A549 (cell line): ENCODE results near the gene KLHL6. TPM values are rescaled to one million over a fixed set of nuclear protein-coding genes. Genes with fewer than 3 reads are reported as not detected.

ENCODE experiments used
- ATAC-seq, 2 experiments: fragments of 200-7000 bp in 1 of 2; fragments of >200 bp in 1 of 2; cut with Nextera tagmentation in 1 of 2; cut with Tn5 transposase in 1 of 2; 3 replicates each; pipeline versions ENCODE4 v1.8.0 to v1.9.1; 2018 to 2020; ENCODE audit warnings: mild to moderate bottlenecking in 1 of 2, moderate library complexity in 1 of 2
- CTCF ChIA-PET: fragments of 300-600 bp; sonication (Branson Sonifier 250); formaldehyde crosslinking; extraction: SDS; loops from one replicate; lab custom pipeline; 2021; ENCODE audit warnings: antibody characterized with exemption, inconsistent platforms; lab: Yijun Ruan, JAX
- POLR2A ChIA-PET: fragments of 350-600 bp; formaldehyde crosslinking; extraction: SDS; loops from one replicate; lab custom pipeline; 2021; ENCODE audit warnings: antibody characterized with exemption, inconsistent platforms; lab: Yijun Ruan, JAX
- DNase-seq, 2 experiments: peaks; one replicate each; pipeline versions ENCODE4 v3.0.0 to v3.0.0-alpha.2; 2011 to 2016; ENCODE audit warnings: low read depth in 1 of 2, low spot score in 1 of 2
- FAIRE-seq: peaks from 2 replicates; lab custom pipeline; 2011; peaks lifted over from hg19 to GRCh38; lab: Jason Lieb, UNC
- H3K27ac ChIP-seq, 2 experiments: fragments of >200 bp; sonication (Bioruptor Twin); formaldehyde crosslinking; 3 replicates each; pipeline ENCODE4 v1.5.1; 2016 to 2017
- H3K4me1 ChIP-seq: fragments of >200 bp; sonication (Bioruptor Twin); formaldehyde crosslinking; 3 replicates; pipeline ENCODE4 v1.6.1; 2016
- H3K4me2 ChIP-seq: fragments of >200 bp; sonication (Bioruptor Twin); formaldehyde crosslinking; 3 replicates; pipeline ENCODE4 v1.6.1; 2016
- H3K4me3 ChIP-seq: fragments of >200 bp; sonication (Bioruptor Twin); formaldehyde crosslinking; 3 replicates; pipeline ENCODE4 v1.5.1; 2016
- H3K9me3 ChIP-seq: fragments of >200 bp; sonication (Bioruptor Twin); formaldehyde crosslinking; 3 replicates; pipeline ENCODE4 v1.6.1; 2016
- BCL3 ChIP-seq: fragments of >200 bp; sonication (Bioruptor Twin); formaldehyde crosslinking; IDR thresholded peaks from 3 replicates; pipeline ENCODE4 v1.6.1; 2016
- BHLHE40 ChIP-seq: IDR thresholded peaks from 2 replicates; pipeline ENCODE4 v1.6.1; 2012; ENCODE audit warnings: low read depth, low read length, inconsistent platforms
- CEBPB ChIP-seq, 2 experiments: fragments of >200 bp in 1 of 2; sonication (Bioruptor Twin) in 1 of 2; formaldehyde crosslinking in 1 of 2; IDR thresholded peaks; 2 replicates each; pipeline ENCODE4 v1.6.1; 2012 to 2016
- CHD2 ChIP-seq: fragments of 150-350 bp; IDR thresholded peaks from 2 replicates; pipeline ENCODE4 v1.6.1; 2014; ENCODE audit warnings: low read length; ENCODE audit not compliant: partially characterized antibody
- CTCF ChIP-seq: fragments of >200 bp; sonication (Bioruptor Twin); formaldehyde crosslinking; IDR thresholded peaks from 3 replicates; pipeline ENCODE4 v1.5.1; 2016
- EHF ChIP-seq: fragments of 250-450 bp; sonication (Bioruptor Pico); IDR thresholded peaks from 2 replicates; pipeline ENCODE4 v1.5.0; 2020; ENCODE audit warnings: mild to moderate bottlenecking
- EP300 ChIP-seq, 2 experiments: fragments of >200 bp; sonication (Bioruptor Twin); formaldehyde crosslinking; IDR thresholded peaks; 2 replicates in 1 of 2; 3 replicates in 1 of 2; pipeline ENCODE4 v1.6.1; 2016 to 2017
- ESRRA ChIP-seq: fragments of 150-350 bp; IDR thresholded peaks from 2 replicates; pipeline ENCODE4 v1.6.1; 2014; ENCODE audit warnings: mild to moderate bottlenecking, low read length, borderline replicate concordance
- FOSB ChIP-seq: fragments of 250-450 bp; sonication (Bioruptor Pico); IDR thresholded peaks from 2 replicates; pipeline ENCODE4 v1.5.0; 2020; ENCODE audit warnings: mild to moderate bottlenecking, moderate library complexity
- GATA3 ChIP-seq: IDR thresholded peaks from 2 replicates; pipeline ENCODE4 v1.6.1; 2012; ENCODE audit warnings: borderline replicate concordance
- HEYL ChIP-seq: fragments of 250-450 bp; sonication (Bioruptor Pico); IDR thresholded peaks from 2 replicates; pipeline ENCODE4 v1.8.0; 2021; ENCODE audit warnings: mild to moderate bottlenecking, moderate library complexity
- HOXB5 ChIP-seq: fragments of 250-450 bp; sonication (Bioruptor Pico); IDR thresholded peaks from 2 replicates; pipeline ENCODE4 v1.5.0; 2020; ENCODE audit warnings: mild to moderate bottlenecking, moderate library complexity
- KDM1A ChIP-seq: fragments of 200-600 bp; sonication (generic); IDR thresholded peaks from 2 replicates; pipeline ENCODE4 v1.6.1; 2016; ENCODE audit warnings: low read depth, mild to moderate bottlenecking
- MAX ChIP-seq: IDR thresholded peaks from 2 replicates; pipeline ENCODE4 v1.6.1; 2012
- MYC ChIP-seq: IDR thresholded peaks from 2 replicates; pipeline ENCODE4 v1.6.1; 2012; ENCODE audit warnings: mild to moderate bottlenecking, inconsistent platforms, low read length, improper control_type of control experiment, borderline replicate concordance
- NFE2L2 ChIP-seq: fragments of 150-350 bp; conservative IDR thresholded peaks from 2 replicates; pipeline ENCODE4 v1.6.1; 2014; ENCODE audit warnings: low read length
- NPAS2 ChIP-seq: fragments of 250-450 bp; sonication (Bioruptor Pico); IDR thresholded peaks from 2 replicates; pipeline ENCODE4 v1.8.0; 2022; ENCODE audit warnings: mild to moderate bottlenecking, moderate library complexity, borderline replicate concordance
- PHF8 ChIP-seq: fragments of 200-600 bp; sonication (generic); IDR thresholded peaks from 2 replicates; pipeline ENCODE4 v1.6.1; 2016; ENCODE audit warnings: low read depth, mild to moderate bottlenecking, antibody characterized with exemption, moderate library complexity, borderline replicate concordance
- POLR2A ChIP-seq: IDR thresholded peaks from 2 replicates; pipeline ENCODE4 v1.6.1; 2012; ENCODE audit warnings: mild to moderate bottlenecking, low read length
- POLR2AphosphoS2 ChIP-seq: conservative IDR thresholded peaks from 2 replicates; pipeline ENCODE4 v1.6.1; 2012; ENCODE audit warnings: low read length, improper control_type of control experiment, inconsistent platforms
- RAD21 ChIP-seq, 2 experiments: fragments of >200 bp in 1 of 2; sonication (Bioruptor Twin) in 1 of 2; formaldehyde crosslinking in 1 of 2; IDR thresholded peaks in 1 of 2; conservative IDR thresholded peaks in 1 of 2; 2 replicates in 1 of 2; 3 replicates in 1 of 2; pipeline ENCODE4 v1.6.1; 2012 to 2018; ENCODE audit warnings: inconsistent platforms in 1 of 2
- RCOR1 ChIP-seq: fragments of 150-350 bp; IDR thresholded peaks from 2 replicates; pipeline ENCODE4 v1.6.1; 2014; ENCODE audit warnings: antibody characterized with exemption, low read length, low read depth
- RFX5 ChIP-seq: fragments of 450-650 bp; IDR thresholded peaks from 2 replicates; pipeline ENCODE4 v1.7.1; 2014; ENCODE audit warnings: antibody characterized with exemption, mild to moderate bottlenecking, moderate library complexity
- RNF2 ChIP-seq: fragments of 200-600 bp; sonication (generic); IDR thresholded peaks from 2 replicates; pipeline ENCODE4 v1.6.1; 2016; ENCODE audit warnings: low read depth, mild to moderate bottlenecking, antibody characterized with exemption, moderate library complexity, borderline replicate concordance
- SMC3 ChIP-seq: fragments of >200 bp; sonication (Bioruptor Twin); formaldehyde crosslinking; IDR thresholded peaks from 3 replicates; pipeline ENCODE4 v1.6.1; 2018; ENCODE audit warnings: inconsistent platforms
- SREBF2 ChIP-seq: fragments of 450-650 bp; IDR thresholded peaks from 2 replicates; pipeline ENCODE4 v1.6.1; 2014; ENCODE audit warnings: mild to moderate bottlenecking, moderate library complexity
- TFCP2L1 ChIP-seq: fragments of 250-450 bp; sonication (Bioruptor Pico); IDR thresholded peaks from 2 replicates; pipeline ENCODE4 v1.5.0; 2021; ENCODE audit warnings: mild to moderate bottlenecking
- TP53 ChIP-seq: fragments of 250-450 bp; sonication (Bioruptor Pico); IDR thresholded peaks from 2 replicates; pipeline ENCODE4 v1.5.0; 2021; ENCODE audit warnings: mild to moderate bottlenecking, moderate library complexity
- USF2 ChIP-seq: fragments of 450-650 bp; IDR thresholded peaks from 2 replicates; pipeline ENCODE4 v1.6.1; 2014; ENCODE audit warnings: antibody characterized with exemption
- ZSCAN20 ChIP-seq: fragments of 250-450 bp; sonication (Bioruptor Pico); IDR thresholded peaks from 2 replicates; pipeline ENCODE4 v1.8.0; 2022; ENCODE audit warnings: mild to moderate bottlenecking, moderate library complexity
- WGBS: methylation state at CpG from one replicate; pipeline ENCODE4 v1.1.6; 2017; ENCODE audit errors: missing lambda C conversion rate; 5-methylcytosine and 5-hydroxymethylcytosine counted together
- polyA plus RNA-seq, 4 experiments: library from polyadenylated mRNA; depleted of rRNA in 3 of 4; stranded (reverse); fragments of >200 nt; fragmentation: RNase III in 1 of 4; extraction: RNeasy Plus Mini Kit Qiagen cat#74134 plus additional on column Dnase treatment in 1 of 4; gene quantifications; 2 replicates in 3 of 4; 3 replicates in 1 of 4; pipeline ENCODE4 v1.2.3, GENCODE V29; 2011 to 2017

KLHL6 gene
- polyA plus RNA-seq, 2 of the 4 experiments (the other 2 are of a cell fraction) = not detected

GRCh38 chr3:183587336-183587735, 31.8 kb upstream of the KLHL6 start:
- no peaks in the 10 kb centered on the region for H3K9me3 ChIP-seq
- WGBS = 58% methylated on average over 2 of the region's 2 CpGs
- FAIRE-seq (no peak), DNase-seq (no peak), ATAC-seq (no peak)
- H3K4me1 ChIP-seq = no peaks in the 10 kb centered on the region
- CTCF ChIA-PET = no interaction called here
- POLR2A ChIA-PET = no interaction called here
- TF ChIP-seq CTCF (no peak), MYC (no peak), ESRRA (no peak), EHF (CRISPR knock-in tag) (no peak), FOSB (CRISPR knock-in tag) (no peak), NFE2L2 (no peak), BHLHE40 (no peak), SREBF2 (no peak), POLR2AphosphoS2 (no peak), SMC3 (no peak), PHF8 (no peak), MAX (no peak), RCOR1 (no peak), RAD21 (conservative IDR thresholded peaks at IDR 0.05 in 1 of 2, IDR thresholded peaks at IDR 0.05 in 1 of 2) (no peak), HOXB5 (CRISPR knock-in tag) (no peak), USF2 (no peak), HEYL (CRISPR knock-in tag) (no peak), POLR2A (no peak), TFCP2L1 (no peak), NPAS2 (CRISPR knock-in tag) (no peak)
- no peak overlapping the region for H3K4me3 ChIP-seq
- H3K27ac ChIP-seq = no peak overlapping the region
- no peak overlapping the region for H3K4me2 ChIP-seq

- no peak overlapping the region for H3K27ac ChIP-seq
- no peak overlapping the region for H3K4me3 ChIP-seq
- POLR2A ChIA-PET = no interaction called here
- no peaks in the 10 kb centered on the region for H3K4me1 ChIP-seq
- H3K9me3 ChIP-seq = no peaks in the 10 kb centered on the region
- no peak for FAIRE-seq
- TF ChIP-seq TP53 (CRISPR knock-in tag) = no peak
- no peak for TF ChIP-seq RCOR1
- TF ChIP-seq FOSB (CRISPR knock-in tag) = no peak
- no peak for TF ChIP-seq GATA3
- no peak for TF ChIP-seq CEBPB (IDR thresholded peaks at IDR 0.05)
- TF ChIP-seq RNF2 = no peak
- no peak for TF ChIP-seq EP300 (IDR thresholded peaks at IDR 0.05)
- no peak for TF ChIP-seq CHD2
- TF ChIP-seq KDM1A = no peak
- TF ChIP-seq ZSCAN20 (CRISPR knock-in tag) = no peak
- TF ChIP-seq RFX5 = no peak
- TF ChIP-seq BCL3 = no peak
- CTCF ChIA-PET = no interaction called here
- 59% methylated on average over 5 of the region's 5 CpGs for WGBS
- no peak overlapping the region for H3K4me2 ChIP-seq
- no peak for ATAC-seq
- DNase-seq = no peak
These were observed 31.0 kb upstream of the KLHL6 start for GRCh38 chr3:183586477-183586876.
